Smooth muscle cell (in vitro differentiated cells): ENCODE data around the gene OXT. TPM values are rescaled to one million over a fixed set of nuclear protein-coding genes. Genes with fewer than 3 reads are reported as not detected.
"Not testable (repeated sequence)": the region's sequence is repeated elsewhere in the genome, so short reads cannot be mapped to it uniquely, and the experiment has no call there.

Source experiments
- DNase-seq: peaks from one replicate; lab custom pipeline; 2025; ENCODE audit not compliant: unreplicated experiment; lab: John Stamatoyannopoulos, UW
- H2AFZ ChIP-seq: fragments of 200-600 bp; sonication (generic); 2 replicates; pipeline ENCODE4 v1.6.0; 2016; ENCODE audit warnings: antibody characterized with exemption, low read depth, mild to moderate bottlenecking
- H3F3A ChIP-seq: fragments of 200-600 bp; sonication (generic); 2 replicates; pipeline ENCODE4 v1.6.0; 2017; ENCODE audit warnings: antibody characterized with exemption, low read depth
- H3K27ac ChIP-seq: fragments of 200-600 bp; sonication (generic); 2 replicates; pipeline ENCODE4 v1.5.1; 2016; ENCODE audit warnings: low read depth, mild to moderate bottlenecking
- H3K27me3 ChIP-seq: fragments of 200-600 bp; sonication (generic); 2 replicates; pipeline ENCODE4 v1.6.1; 2016; ENCODE audit warnings: low read depth, mild to moderate bottlenecking
- H3K36me3 ChIP-seq: fragments of 200-600 bp; sonication (generic); 2 replicates; pipeline ENCODE4 v1.5.1; 2016; ENCODE audit warnings: low read depth
- H3K4me1 ChIP-seq: fragments of 200-600 bp; sonication (generic); 2 replicates; pipeline ENCODE4 v1.5.1; 2016; ENCODE audit warnings: low read depth
- H3K4me2 ChIP-seq: fragments of 200-600 bp; sonication (generic); 2 replicates; pipeline ENCODE4 v1.6.0; 2016; ENCODE audit warnings: mild to moderate bottlenecking
- H3K4me3 ChIP-seq: fragments of 200-600 bp; sonication (generic); 2 replicates; pipeline ENCODE4 v1.5.1; 2016; ENCODE audit warnings: mild to moderate bottlenecking
- H3K79me2 ChIP-seq: fragments of 200-600 bp; sonication (generic); 2 replicates; pipeline ENCODE4 v1.6.0; 2016; ENCODE audit warnings: low read depth, mild to moderate bottlenecking
- H3K9ac ChIP-seq: fragments of 200-600 bp; sonication (generic); 2 replicates; pipeline ENCODE4 v1.6.0; 2016; ENCODE audit warnings: low read depth
- H3K9me3 ChIP-seq: fragments of 200-600 bp; sonication (generic); replicated peaks from 2 replicates; pipeline ENCODE4 v1.5.1; 2016; ENCODE audit warnings: low read depth
- H4K20me1 ChIP-seq: fragments of 200-600 bp; sonication (generic); 2 replicates; pipeline ENCODE4 v1.6.0; 2016; ENCODE audit warnings: low read depth
- CTCF ChIP-seq: fragments of 200-600 bp; sonication (generic); IDR thresholded peaks from 2 replicates; pipeline ENCODE4 v1.5.1; 2017; ENCODE audit warnings: borderline replicate concordance, mild to moderate bottlenecking, antibody characterized with exemption; ENCODE audit not compliant: insufficient read depth, poor library complexity, severe bottlenecking
- WGBS: methylation state at CpG from one replicate; pipeline ENCODE4 v1.1.7; 2016; ENCODE audit warnings: low lambda C conversion rate; 5-methylcytosine and 5-hydroxymethylcytosine counted together
- polyA plus RNA-seq: library from polyadenylated mRNA; unstranded; fragments of >200 nt; fragmentation: Nextera tagmentation; extraction: Ambion mirVana; gene quantifications from 2 replicates; pipeline ENCODE4 v1.2.1, GENCODE V29; 2016
- total RNA-seq: library from RNA; depleted of rRNA; stranded (reverse); fragments of >200 nt; gene quantifications from 2 replicates; pipeline ENCODE4 v1.2.3, GENCODE V29; 2014

The OXT gene
- total and polyA plus RNA-seq, 2 experiments from 2014 or later = 2.8 TPM; not detected in 1

GRCh38 chr20:3072530-3073250 lies 1.3 kb downstream of the OXT start:
- Histone ChIP-seq H3F3A (no peaks in the 10 kb centered on the region), H3K9ac (no peak overlapping the region), H3K4me3 (peak overlapping the region; percentile 59), H3K9me3 (no peaks in the 10 kb centered on the region), H3K27ac (no peak overlapping the region), H3K4me2 (peak overlapping the region; percentile 95), H4K20me1 (no peaks in the 10 kb centered on the region), H3K27me3 (peaks cover 18% of the 10 kb centered on the region), H3K36me3 (no peaks in the 10 kb centered on the region), H3K79me2 (no peaks in the 10 kb centered on the region), H3K4me1 (no peaks in the 10 kb centered on the region), H2AFZ (peak overlapping the region; percentile 95)
- WGBS = 91% methylated on average over 22 of the region's 22 CpGs
- DNase-seq = no peak
- no peak for TF ChIP-seq CTCF

GRCh38 chr20:3073251-3073643 lies 1.8 kb downstream of the OXT start:
- not testable (repeated sequence) for H3K9me3 ChIP-seq, H3K27ac ChIP-seq, H3F3A ChIP-seq, H3K4me2 ChIP-seq, DNase-seq, H3K36me3 ChIP-seq, H3K4me3 ChIP-seq, H3K4me1 ChIP-seq, H2AFZ ChIP-seq, H4K20me1 ChIP-seq, H3K9ac ChIP-seq, H3K79me2 ChIP-seq
- peaks cover 24% of the 10 kb centered on the region for H3K27me3 ChIP-seq
- WGBS = 91% methylated on average over 8 of the region's 8 CpGs

DNA sequence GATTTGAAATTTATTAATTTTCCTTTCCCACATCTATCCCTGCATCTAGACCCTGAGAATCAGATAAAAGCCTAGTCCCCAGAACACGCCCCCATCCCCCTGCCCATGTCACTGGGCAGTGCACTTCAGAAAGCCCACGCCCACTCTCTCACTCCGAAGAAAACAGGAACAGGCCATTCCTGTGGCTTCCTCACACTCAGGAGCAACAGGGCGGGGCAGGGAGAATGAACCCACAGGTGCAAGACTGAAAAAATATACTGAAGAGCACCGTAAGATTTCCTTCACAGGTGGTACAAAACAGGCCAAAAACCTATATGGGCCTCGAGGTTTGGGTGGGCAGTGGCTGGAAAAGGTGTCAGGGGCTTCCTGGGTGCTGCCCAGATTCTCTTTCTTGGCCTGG lies 3.4 kb downstream of the OXT start:
- WGBS = 86% methylated on average over 6 of the region's 6 CpGs
- no peaks in the 10 kb centered on the region for H3K79me2 ChIP-seq
- H3K9me3 ChIP-seq = no peaks in the 10 kb centered on the region
- H3K9ac ChIP-seq = no peak overlapping the region
- H3K36me3 ChIP-seq = no peaks in the 10 kb centered on the region
- no peak overlapping the region for H3K27ac ChIP-seq
- no peak overlapping the region for H3K4me2 ChIP-seq
- no peak overlapping the region for H3K4me3 ChIP-seq
- no peak overlapping the region for H2AFZ ChIP-seq
- no peaks in the 10 kb centered on the region for H3F3A ChIP-seq
- no peaks in the 10 kb centered on the region for H3K4me1 ChIP-seq
- H4K20me1 ChIP-seq = no peaks in the 10 kb centered on the region
- TF ChIP-seq CTCF = no peak
- no peak for DNase-seq
- H3K27me3 ChIP-seq = peaks cover 34% of the 10 kb centered on the region

- H3K4me1 ChIP-seq, H3K9me3 ChIP-seq, H3K4me2 ChIP-seq, H3F3A ChIP-seq, DNase-seq, H4K20me1 ChIP-seq, H3K27ac ChIP-seq, H3K4me3 ChIP-seq, H3K9ac ChIP-seq, H2AFZ ChIP-seq, H3K79me2 ChIP-seq, H3K36me3 ChIP-seq: not testable (repeated sequence)
- H3K27me3 ChIP-seq = peaks cover 38% of the 10 kb centered on the region
- WGBS = 89% methylated on average over 6 of the region's 6 CpGs
Measured at GRCh38 chr20:3075315-3075714, 3.9 kb downstream of the OXT start.
